Neural progenitor cell (in vitro differentiated cells): Measurements from ENCODE around the gene CLIC5. TPM values are rescaled to one million over a fixed set of nuclear protein-coding genes. Genes with fewer than 3 reads are reported as not detected.

Experiments used
- DNase-seq: peaks from one replicate; pipeline ENCODE4 v3.0.0-alpha.2; 2016; ENCODE audit warnings: low spot score
- H2AFZ ChIP-seq: fragments of 200-600 bp; sonication (generic); replicated peaks from 2 replicates; pipeline ENCODE4 v1.6.1; 2016; ENCODE audit warnings: antibody characterized with exemption
- H3F3A ChIP-seq: fragments of 200-600 bp; sonication (generic); 2 replicates; pipeline ENCODE4 v1.6.1; 2016; ENCODE audit warnings: antibody characterized with exemption, low read depth
- H3K27ac ChIP-seq: fragments of 200-600 bp; sonication (generic); 2 replicates; pipeline ENCODE4 v1.5.1; 2016; ENCODE audit warnings: mild to moderate bottlenecking
- H3K27me3 ChIP-seq: fragments of 200-600 bp; sonication (generic); 2 replicates; pipeline ENCODE4 v1.6.1; 2016; ENCODE audit warnings: mild to moderate bottlenecking, moderate library complexity
- H3K36me3 ChIP-seq: fragments of 200-600 bp; sonication (generic); 2 replicates; pipeline ENCODE4 v1.5.1; 2016
- H3K4me1 ChIP-seq: fragments of 200-600 bp; sonication (generic); 2 replicates; pipeline ENCODE4 v1.6.1; 2016; ENCODE audit warnings: mixed run types
- H3K4me2 ChIP-seq: fragments of 200-600 bp; sonication (generic); 2 replicates; pipeline ENCODE4 v1.6.1; 2016
- H3K4me3 ChIP-seq: fragments of 200-600 bp; sonication (generic); 2 replicates; pipeline ENCODE4 v1.5.1; 2016
- H3K79me2 ChIP-seq: fragments of 200-600 bp; sonication (generic); 2 replicates; pipeline ENCODE4 v1.6.1; 2016; ENCODE audit warnings: low read depth
- H3K9ac ChIP-seq: fragments of 200-600 bp; sonication (generic); 2 replicates; pipeline ENCODE4 v1.6.1; 2016
- H3K9me3 ChIP-seq: fragments of 200-600 bp; sonication (generic); 2 replicates; pipeline ENCODE4 v1.5.1; 2016; ENCODE audit warnings: low read depth
- H4K20me1 ChIP-seq: fragments of 200-600 bp; sonication (generic); 2 replicates; pipeline ENCODE4 v1.6.1; 2016; ENCODE audit warnings: low read depth
- H3K27ac Mint-ChIP-seq: 3 replicates; pipeline ENCODE4 v1.8.0; 2021; ENCODE audit warnings: mixed read lengths
- H3K27me3 Mint-ChIP-seq: 2 replicates; pipeline ENCODE4 v1.8.0; 2022; ENCODE audit warnings: low read depth, mild to moderate bottlenecking, inconsistent platforms, moderate library complexity, mixed read lengths; ENCODE audit not compliant: insufficient read depth
- H3K36me3 Mint-ChIP-seq: 3 replicates; pipeline ENCODE4 v1.8.0; 2021; ENCODE audit warnings: mixed read lengths
- H3K4me1 Mint-ChIP-seq: 3 replicates; pipeline ENCODE4 v1.8.0; 2021; ENCODE audit warnings: mixed read lengths
- H3K4me3 Mint-ChIP-seq: 3 replicates; pipeline ENCODE4 v1.8.0; 2021; ENCODE audit warnings: mild to moderate bottlenecking, moderate library complexity, mixed read lengths
- H3K9me3 Mint-ChIP-seq: 3 replicates; pipeline ENCODE4 v1.8.0; 2020; ENCODE audit warnings: mixed read lengths
- CTCF ChIP-seq: fragments of 200-600 bp; sonication (generic); IDR thresholded peaks from 2 replicates; pipeline ENCODE4 v1.5.1; 2017; ENCODE audit warnings: antibody characterized with exemption, mild to moderate bottlenecking
- EZH2 ChIP-seq: fragments of 200-600 bp; sonication (generic); IDR thresholded peaks from 2 replicates; pipeline ENCODE4 v1.6.1; 2017; ENCODE audit warnings: antibody characterized with exemption, mild to moderate bottlenecking, moderate library complexity
- EZH2phosphoT487 ChIP-seq: fragments of 200-600 bp; sonication (generic); IDR thresholded peaks from 2 replicates; pipeline ENCODE4 v1.6.1; 2017; ENCODE audit warnings: antibody characterized with exemption
- total RNA-seq: library from RNA; depleted of rRNA; stranded (reverse); fragments of >200 nt; gene quantifications from 2 replicates; pipeline ENCODE4 v1.2.3, GENCODE V29; 2015; ENCODE audit warnings: low replicate concordance

CLIC5 gene
- total RNA-seq, 1 donor from 2014 or later = not detected

- Mint-ChIP-seq H3K9me3 (peaks cover 3% of the 10 kb centered on the region), H3K27me3 (peaks cover 4% of the 10 kb centered on the region), H3K36me3 (no peaks in the 10 kb centered on the region), H3K4me3 (no peak overlapping the region), H3K27ac (no peak overlapping the region), H3K4me1 (no peaks in the 10 kb centered on the region)
- H4K20me1 ChIP-seq = no peaks in the 10 kb centered on the region
- DNase-seq = no peak
- H3F3A ChIP-seq = peaks cover 10% of the 10 kb centered on the region
- TF ChIP-seq CTCF (no peak), EZH2phosphoT487 (no peak), EZH2 (no peak)
- no peak overlapping the region for H2AFZ ChIP-seq
- no peaks in the 10 kb centered on the region for H3K27me3 ChIP-seq
- H3K9ac ChIP-seq = no peak overlapping the region
- no peaks in the 10 kb centered on the region for H3K79me2 ChIP-seq
- H3K4me1 ChIP-seq = peaks cover 30% of the 10 kb centered on the region
- no peaks in the 10 kb centered on the region for H3K36me3 ChIP-seq
- no peaks in the 10 kb centered on the region for H3K9me3 ChIP-seq
- no peak overlapping the region for H3K4me2 ChIP-seq
- H3K27ac ChIP-seq = no peak overlapping the region
- no peak overlapping the region for H3K4me3 ChIP-seq
These were observed 45.8 kb downstream of the CLIC5 start for GRCh38 chr6:45969883-45970282.

GRCh38 chr6:45969026-45969425 is 46.6 kb downstream of the CLIC5 start:
- Histone ChIP-seq H3K4me1 (peaks cover 30% of the 10 kb centered on the region), H2AFZ (no peak overlapping the region), H3K9ac (no peak overlapping the region), H3K4me2 (no peak overlapping the region), H3K4me3 (no peak overlapping the region), H3K79me2 (no peaks in the 10 kb centered on the region), H3K27me3 (no peaks in the 10 kb centered on the region), H4K20me1 (no peaks in the 10 kb centered on the region), H3F3A (peaks cover 10% of the 10 kb centered on the region), H3K36me3 (no peaks in the 10 kb centered on the region), H3K27ac (no peak overlapping the region), H3K9me3 (no peaks in the 10 kb centered on the region)
- Mint-ChIP-seq H3K4me3 (no peak overlapping the region), H3K27ac (no peak overlapping the region), H3K27me3 (peaks cover 4% of the 10 kb centered on the region), H3K9me3 (peaks cover 4% of the 10 kb centered on the region), H3K4me1 (no peaks in the 10 kb centered on the region), H3K36me3 (no peaks in the 10 kb centered on the region)
- DNase-seq = no peak
- TF ChIP-seq EZH2 (no peak), EZH2phosphoT487 (no peak), CTCF (no peak)

- Histone ChIP-seq H3K36me3 (no peaks in the 10 kb centered on the region), H3K4me1 (peaks cover 24% of the 10 kb centered on the region), H3K27me3 (no peaks in the 10 kb centered on the region), H3K79me2 (no peaks in the 10 kb centered on the region), H4K20me1 (no peaks in the 10 kb centered on the region), H3K9ac (no peak overlapping the region), H3K9me3 (no peaks in the 10 kb centered on the region), H3K4me3 (no peak overlapping the region), H2AFZ (no peak overlapping the region), H3F3A (peaks cover 7% of the 10 kb centered on the region), H3K4me2 (no peak overlapping the region), H3K27ac (no peak overlapping the region)
- H3K27ac Mint-ChIP-seq = no peak overlapping the region
- peaks cover 4% of the 10 kb centered on the region for H3K9me3 Mint-ChIP-seq
- no peak for TF ChIP-seq EZH2phosphoT487
- no peak for TF ChIP-seq EZH2
- TF ChIP-seq CTCF = no peak
- H3K4me3 Mint-ChIP-seq = no peak overlapping the region
- no peaks in the 10 kb centered on the region for H3K36me3 Mint-ChIP-seq
- H3K4me1 Mint-ChIP-seq = no peaks in the 10 kb centered on the region
- no peak for DNase-seq
- peaks cover 4% of the 10 kb centered on the region for H3K27me3 Mint-ChIP-seq
These were observed 48.3 kb downstream of the CLIC5 start for GRCh38 chr6:45967363-45967762.
